T-helper 9 cell (primary cell): Measurements from ENCODE around the gene COBL.

ENCODE experiments used
- DNase-seq: peaks from one replicate; pipeline ENCODE4 v3.0.0-alpha.2; 2020

Gene COBL

GRCh38 chr7:51301806-51302205 lies 14.8 kb downstream of the COBL start:
- DNase-seq = no peak

- DNase-seq = no peak
Observed at GRCh38 chr7:51300762-51301674, 15.6 kb downstream of the COBL start.

GRCh38 chr7:51299391-51300133 lies 17.0 kb downstream of the COBL start:
- DNase-seq = no peak

- DNase-seq = no peak
Observed at GRCh38 chr7:51298912-51299311, 17.7 kb downstream of the COBL start.

- DNase-seq = no peak
Observed at GRCh38 chr7:51297986-51298385, 18.6 kb downstream of the COBL start.

- DNase-seq = no peak
Observed at GRCh38 chr7:51295440-51296245, 21.0 kb downstream of the COBL start.

- DNase-seq = no peak
Observed at GRCh38 chr7:51292596-51292995, 24.0 kb downstream of the COBL start.

- DNase-seq = no peak
Observed at GRCh38 chr7:51290702-51291540, 25.7 kb downstream of the COBL start.

- no peak for DNase-seq
Observed at GRCh38 chr7:51290304-51290637, 26.3 kb downstream of the COBL start.

- no peak for DNase-seq
Observed at GRCh38 chr7:51289623-51290303, 26.8 kb downstream of the COBL start.

GRCh38 chr7:51288896-51289622 lies 27.6 kb downstream of the COBL start:
- no peak for DNase-seq

GRCh38 chr7:51286401-51286800 lies 30.2 kb downstream of the COBL start:
- DNase-seq = no peak

GRCh38 chr7:51280156-51280555 lies 36.5 kb downstream of the COBL start:
- DNase-seq = no peak

GRCh38 chr7:51279391-51280023 lies 37.1 kb downstream of the COBL start:
- DNase-seq = no peak

GRCh38 chr7:51278797-51279196 lies 37.8 kb downstream of the COBL start:
- DNase-seq = no peak

- DNase-seq = no peak
Observed at GRCh38 chr7:51276967-51277366, 39.6 kb downstream of the COBL start.

GRCh38 chr7:51276091-51276605 lies 40.5 kb downstream of the COBL start:
- no peak for DNase-seq

GRCh38 chr7:51275532-51275931 lies 41.1 kb downstream of the COBL start:
- no peak for DNase-seq

- DNase-seq = no peak
Observed at GRCh38 chr7:51274955-51275354, 41.7 kb downstream of the COBL start.

GRCh38 chr7:51274001-51274400 lies 42.6 kb downstream of the COBL start:
- no peak for DNase-seq
